ENCODE results near the gene FOCAD.

DNA sequence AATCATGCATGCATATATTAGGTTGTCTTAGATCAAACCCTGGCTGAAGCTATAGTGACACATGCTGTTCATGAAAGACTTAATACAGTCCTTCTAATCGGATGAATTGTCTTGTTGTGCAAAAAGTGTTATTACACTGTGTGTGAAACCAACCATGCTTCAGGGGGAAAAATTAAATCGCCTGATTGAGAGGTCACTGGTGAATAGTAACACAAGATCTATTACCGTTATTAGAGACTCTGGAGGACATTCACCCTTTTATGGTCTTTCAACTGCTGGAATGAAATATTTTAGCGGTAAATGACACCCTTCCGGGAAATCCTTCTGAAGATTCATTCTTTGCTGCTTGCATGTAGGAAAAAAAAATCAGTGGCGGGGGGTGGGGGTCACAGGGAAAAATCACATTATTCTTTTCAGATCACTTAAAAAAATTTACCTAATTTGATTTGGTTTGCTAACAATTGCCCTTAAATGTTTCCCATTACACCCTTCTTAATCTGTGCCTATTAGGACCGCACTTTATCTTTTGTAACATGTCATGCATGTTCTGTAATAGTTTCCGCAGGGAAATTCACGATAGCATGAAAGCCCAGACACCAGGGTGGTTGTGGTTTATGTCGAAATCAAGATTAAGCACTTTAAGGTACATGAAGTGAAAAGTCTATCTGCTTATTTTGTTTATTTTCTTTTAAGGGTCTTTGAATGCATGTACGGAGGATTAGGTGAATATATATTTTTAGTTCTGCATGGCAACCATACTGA lies 120.6 kb downstream of the FOCAD start:
- TF ChIP-seq, protein P1, sequence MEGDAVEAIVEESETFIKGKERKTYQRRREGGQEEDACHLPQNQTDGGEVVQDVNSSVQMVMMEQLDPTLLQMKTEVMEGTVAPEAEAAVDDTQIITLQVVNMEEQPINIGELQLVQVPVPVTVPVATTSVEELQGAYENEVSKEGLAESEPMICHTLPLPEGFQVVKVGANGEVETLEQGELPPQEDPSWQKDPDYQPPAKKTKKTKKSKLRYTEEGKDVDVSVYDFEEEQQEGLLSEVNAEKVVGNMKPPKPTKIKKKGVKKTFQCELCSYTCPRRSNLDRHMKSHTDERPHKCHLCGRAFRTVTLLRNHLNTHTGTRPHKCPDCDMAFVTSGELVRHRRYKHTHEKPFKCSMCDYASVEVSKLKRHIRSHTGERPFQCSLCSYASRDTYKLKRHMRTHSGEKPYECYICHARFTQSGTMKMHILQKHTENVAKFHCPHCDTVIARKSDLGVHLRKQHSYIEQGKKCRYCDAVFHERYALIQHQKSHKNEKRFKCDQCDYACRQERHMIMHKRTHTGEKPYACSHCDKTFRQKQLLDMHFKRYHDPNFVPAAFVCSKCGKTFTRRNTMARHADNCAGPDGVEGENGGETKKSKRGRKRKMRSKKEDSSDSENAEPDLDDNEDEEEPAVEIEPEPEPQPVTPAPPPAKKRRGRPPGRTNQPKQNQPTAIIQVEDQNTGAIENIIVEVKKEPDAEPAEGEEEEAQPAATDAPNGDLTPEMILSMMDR (conservative IDR thresholded peaks at IDR 0.05 in 1 of 2, IDR thresholded peaks at IDR 0.05 in 1 of 2; ENCODE audit: extremely low read depth in 1 of 2, insufficient read depth in 1 of 2, low read depth in 1 of 2, low read length in 2 of 2): no peak
- no peak for TF ChIP-seq EZH2 (IDR thresholded peaks at IDR 0.05; ENCODE audit: borderline replicate concordance, low read length)
